UCSD-AML1 (cell line): Measurements from ENCODE around the gene CCDC175.

Experiments
- DNase-seq: peaks from one replicate; lab custom pipeline; 2025; ENCODE audit not compliant: unreplicated experiment; lab: John Stamatoyannopoulos, UW

Gene CCDC175

GRCh38 chr14:59541731-59542130 lies 34.9 kb downstream of the CCDC175 start:
- no peak for DNase-seq

- DNase-seq, result no peak
Measured at GRCh38 chr14:59540852-59541251, 35.8 kb downstream of the CCDC175 start.

GRCh38 chr14:59538936-59539335 lies 37.7 kb downstream of the CCDC175 start:
- no peak for DNase-seq

- no peak for DNase-seq
Measured at GRCh38 chr14:59537476-59537875, 39.1 kb downstream of the CCDC175 start.

- DNase-seq, result no peak
Measured at GRCh38 chr14:59534361-59534987, 42.1 kb downstream of the CCDC175 start.

GRCh38 chr14:59532419-59532818 lies 44.2 kb downstream of the CCDC175 start:
- DNase-seq, result peak; percentile 14

- no peak for DNase-seq
Measured at GRCh38 chr14:59530349-59530748, 46.3 kb downstream of the CCDC175 start.

GRCh38 chr14:59529189-59529588 lies 47.4 kb downstream of the CCDC175 start:
- no peak for DNase-seq

- no peak for DNase-seq
Measured at GRCh38 chr14:59520224-59520623, 56.4 kb downstream of the CCDC175 start.

- peak; percentile 16 for DNase-seq
Measured at GRCh38 chr14:59511916-59512575, 64.6 kb downstream of the CCDC175 start.

- DNase-seq, result no peak
Measured at GRCh38 chr14:59510966-59511365, 65.6 kb downstream of the CCDC175 start.

GRCh38 chr14:59510001-59510400 lies 66.6 kb downstream of the CCDC175 start:
- no peak for DNase-seq

- DNase-seq, result no peak
Measured at GRCh38 chr14:59509101-59509500, 67.5 kb downstream of the CCDC175 start.

- DNase-seq, result peak; percentile 24
Measured at GRCh38 chr14:59507752-59508103, 68.9 kb downstream of the CCDC175 start.

GRCh38 chr14:59507063-59507751 lies 69.4 kb downstream of the CCDC175 start:
- DNase-seq, result peak; percentile 73

GRCh38 chr14:59503256-59503655 lies 73.4 kb downstream of the CCDC175 start:
- DNase-seq, result no peak

GRCh38 chr14:59500732-59501131 lies 75.9 kb downstream of the CCDC175 start:
- no peak for DNase-seq

GRCh38 chr14:59492384-59492783 lies 84.2 kb downstream of the CCDC175 start:
- DNase-seq, result no peak

- DNase-seq, result no peak
Measured at GRCh38 chr14:59490756-59491155, 85.9 kb downstream of the CCDC175 start.

GRCh38 chr14:59484639-59485175 lies 91.9 kb downstream of the CCDC175 start:
- no peak for DNase-seq

- peak; percentile 98 for DNase-seq
Measured at GRCh38 chr14:59483819-59484638, 92.6 kb downstream of the CCDC175 start, which contains the start of the genes JKAMP and L3HYPDH. Gene JKAMP, plus strand, starts transcription at chr14:59484517. Its CDS starts 73 bp downstream, at chr14:59484590. Gene L3HYPDH, minus strand, starts transcription at chr14:59484408. Its CDS starts 92 bp downstream, at chr14:59484316.
